ENCODE results near the gene MXD1.
A peak's percentile ranks its signal among the peaks of the same experiment; 100 is the strongest.

- TF ChIP-seq NR2F2 (IDR thresholded peaks at IDR 0.05) = peak; percentile 54
- TF ChIP-seq, protein P1, sequence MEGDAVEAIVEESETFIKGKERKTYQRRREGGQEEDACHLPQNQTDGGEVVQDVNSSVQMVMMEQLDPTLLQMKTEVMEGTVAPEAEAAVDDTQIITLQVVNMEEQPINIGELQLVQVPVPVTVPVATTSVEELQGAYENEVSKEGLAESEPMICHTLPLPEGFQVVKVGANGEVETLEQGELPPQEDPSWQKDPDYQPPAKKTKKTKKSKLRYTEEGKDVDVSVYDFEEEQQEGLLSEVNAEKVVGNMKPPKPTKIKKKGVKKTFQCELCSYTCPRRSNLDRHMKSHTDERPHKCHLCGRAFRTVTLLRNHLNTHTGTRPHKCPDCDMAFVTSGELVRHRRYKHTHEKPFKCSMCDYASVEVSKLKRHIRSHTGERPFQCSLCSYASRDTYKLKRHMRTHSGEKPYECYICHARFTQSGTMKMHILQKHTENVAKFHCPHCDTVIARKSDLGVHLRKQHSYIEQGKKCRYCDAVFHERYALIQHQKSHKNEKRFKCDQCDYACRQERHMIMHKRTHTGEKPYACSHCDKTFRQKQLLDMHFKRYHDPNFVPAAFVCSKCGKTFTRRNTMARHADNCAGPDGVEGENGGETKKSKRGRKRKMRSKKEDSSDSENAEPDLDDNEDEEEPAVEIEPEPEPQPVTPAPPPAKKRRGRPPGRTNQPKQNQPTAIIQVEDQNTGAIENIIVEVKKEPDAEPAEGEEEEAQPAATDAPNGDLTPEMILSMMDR (IDR thresholded peaks at IDR 0.05; ENCODE audit: low read depth, low read length, missing input control) = no peak
- TF ChIP-seq EGR1 (IDR thresholded peaks at IDR 0.05; ENCODE audit: low read depth in 2 of 2) = peak; percentile 56 to 80
These were observed 552 bp upstream of the MXD1 start for GRCh38 chr2:69914164-69914949.

All from liver (tissue), 3 donors.